HG02970 (cell line): ENCODE data around the gene EXOC6B.
"Not testable (repeated sequence)": the region's sequence is repeated elsewhere in the genome, so short reads cannot be mapped to it uniquely, and the experiment has no call there.

ENCODE experiments used
- ATAC-seq: cut with Tn5 transposase; IDR thresholded peaks from one replicate; pipeline ENCODE4 v1.9.1; 2021; ENCODE audit warnings: mild to moderate bottlenecking, moderate library complexity, moderate number of reproducible peaks; ENCODE audit not compliant: unreplicated experiment, low FRiP score

Gene EXOC6B

GRCh38 chr2:72497763-72498162 lies 328.1 kb downstream of the EXOC6B start:
- no peak for ATAC-seq

DNA sequence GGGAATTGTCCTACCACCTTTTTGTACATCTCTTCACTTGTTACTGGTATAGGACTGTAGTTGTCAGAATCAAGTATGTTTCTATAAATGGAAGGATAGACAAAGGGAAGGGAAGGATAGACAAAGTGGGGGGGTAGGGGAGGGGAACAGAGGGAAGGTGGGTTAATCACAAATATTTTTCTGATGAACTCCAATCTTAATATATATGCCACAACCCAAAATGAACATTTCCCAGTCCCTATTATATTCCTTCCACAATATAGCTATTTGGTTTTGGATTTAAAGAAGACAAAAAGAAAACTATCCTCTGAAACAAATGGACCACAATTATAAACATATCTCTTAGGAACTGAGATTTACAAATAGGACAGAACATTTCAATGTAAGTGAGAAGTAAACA lies 329.4 kb downstream of the EXOC6B start:
- no peak for ATAC-seq

DNA sequence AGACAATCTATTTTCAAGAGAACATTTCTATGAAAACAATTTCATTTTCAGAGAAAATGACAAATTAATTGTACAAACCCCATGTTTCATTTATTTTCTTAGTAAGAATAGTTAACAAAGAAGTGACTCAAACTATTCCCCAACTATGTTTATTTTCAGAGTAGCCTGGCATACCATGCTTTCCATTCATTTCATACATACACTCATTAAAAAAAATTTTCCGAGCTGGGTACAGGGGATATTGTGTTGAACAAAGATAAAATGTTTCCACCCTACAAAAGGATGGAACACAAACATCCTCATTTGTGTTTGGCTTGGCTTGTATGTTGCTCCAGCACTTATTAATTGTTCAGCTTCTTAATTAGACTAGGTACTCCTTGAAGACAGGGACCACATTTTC lies 331.4 kb downstream of the EXOC6B start:
- ATAC-seq: no peak

GRCh38 chr2:72484622-72485021 lies 341.2 kb downstream of the EXOC6B start:
- not testable (repeated sequence) for ATAC-seq

- ATAC-seq: no peak
Measured at GRCh38 chr2:72483346-72483745, 342.5 kb downstream of the EXOC6B start.

DNA sequence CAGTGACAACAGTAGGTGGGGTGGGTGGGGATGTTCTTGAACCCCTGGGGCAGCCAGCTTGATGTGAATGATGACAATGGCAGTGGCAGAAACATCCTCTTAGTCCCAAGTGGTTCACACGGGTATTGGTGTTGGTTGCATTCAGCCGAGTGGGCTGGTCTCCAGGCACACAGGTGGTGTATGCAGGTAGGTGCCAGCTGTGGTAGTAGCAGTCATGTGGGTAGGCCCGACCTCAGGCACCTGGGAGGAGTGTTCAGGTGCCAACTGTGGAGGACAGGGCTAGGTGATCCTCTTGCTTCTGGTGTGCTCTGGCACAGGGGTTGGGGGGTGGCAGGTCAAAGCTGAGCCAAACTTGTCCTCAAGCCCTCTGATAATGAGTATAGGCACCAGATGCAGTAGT lies 350.6 kb downstream of the EXOC6B start:
- ATAC-seq: no peak

DNA sequence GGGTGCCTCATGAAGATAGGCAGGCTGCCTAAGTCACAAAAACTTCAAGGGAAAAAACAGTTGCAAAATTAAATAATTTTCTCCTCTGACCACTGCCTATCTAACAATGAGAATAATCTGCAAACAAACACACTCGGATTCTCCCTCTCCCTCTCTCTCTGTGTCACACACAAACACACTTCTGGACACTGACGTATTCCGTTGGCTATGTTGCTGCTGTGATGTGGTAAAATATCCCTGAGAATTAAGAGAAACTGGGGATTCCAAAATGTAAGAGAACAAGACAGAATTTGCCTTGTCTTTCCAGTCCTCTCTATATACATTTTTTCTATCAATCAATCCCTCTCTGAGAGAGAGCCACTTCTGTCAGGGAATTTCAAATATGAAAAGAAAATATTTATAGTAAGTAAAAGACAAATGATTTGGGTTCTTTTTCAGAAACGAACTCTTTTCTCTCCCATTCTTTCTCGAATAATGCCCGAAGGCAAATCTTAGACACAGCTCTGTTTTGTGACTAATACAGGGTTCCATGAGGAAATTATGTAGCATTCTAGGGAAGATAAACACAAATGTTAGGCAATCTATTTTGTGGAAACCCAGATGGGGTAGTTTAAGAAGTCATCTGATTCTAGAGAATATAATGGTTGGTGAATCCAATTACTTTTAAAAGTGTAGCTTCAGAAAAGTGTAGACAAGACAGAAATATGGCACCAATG lies 367.9 kb downstream of the EXOC6B start:
- no peak for ATAC-seq

- ATAC-seq: no peak
Measured at GRCh38 chr2:72454189-72454588, 371.6 kb downstream of the EXOC6B start.

- ATAC-seq: no peak
Measured at GRCh38 chr2:72442270-72442669, 383.6 kb downstream of the EXOC6B start.

- no peak for ATAC-seq
Measured at GRCh38 chr2:72439892-72440291, 385.9 kb downstream of the EXOC6B start.

GRCh38 chr2:72438364-72438763 lies 387.5 kb downstream of the EXOC6B start:
- no peak for ATAC-seq

- ATAC-seq: no peak
Measured at GRCh38 chr2:72431737-72432136, 394.1 kb downstream of the EXOC6B start.

- no peak for ATAC-seq
Measured at GRCh38 chr2:72427022-72427861, 398.6 kb downstream of the EXOC6B start.

GRCh38 chr2:72425996-72426395 lies 399.8 kb downstream of the EXOC6B start:
- no peak for ATAC-seq

DNA sequence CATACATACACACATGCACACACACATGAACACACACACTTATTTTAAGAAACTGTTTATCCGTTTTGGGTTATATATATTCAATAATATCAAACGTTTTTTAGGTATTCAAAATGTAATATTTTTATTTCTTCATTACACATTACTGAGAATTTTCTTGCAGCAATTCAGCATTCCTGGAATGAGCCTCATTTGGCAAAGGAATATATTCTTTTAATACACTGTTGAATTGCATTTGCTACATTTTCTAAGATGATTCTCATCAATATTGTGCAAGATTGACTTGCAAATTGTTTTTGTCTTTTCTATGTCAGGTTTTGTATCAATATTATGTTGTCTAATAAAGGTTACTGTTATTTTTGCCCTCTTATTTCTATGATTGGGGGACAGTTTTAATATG lies 402.1 kb downstream of the EXOC6B start:
- no peak for ATAC-seq

- ATAC-seq: not testable (repeated sequence)
Measured at GRCh38 chr2:72421771-72422379, 404.0 kb downstream of the EXOC6B start.

GRCh38 chr2:72415781-72416475 lies 409.9 kb downstream of the EXOC6B start:
- ATAC-seq: no peak

- ATAC-seq: no peak
Measured at GRCh38 chr2:72415241-72415661, 410.6 kb downstream of the EXOC6B start.

- no peak for ATAC-seq
Measured at GRCh38 chr2:72414137-72414760, 411.6 kb downstream of the EXOC6B start.

DNA sequence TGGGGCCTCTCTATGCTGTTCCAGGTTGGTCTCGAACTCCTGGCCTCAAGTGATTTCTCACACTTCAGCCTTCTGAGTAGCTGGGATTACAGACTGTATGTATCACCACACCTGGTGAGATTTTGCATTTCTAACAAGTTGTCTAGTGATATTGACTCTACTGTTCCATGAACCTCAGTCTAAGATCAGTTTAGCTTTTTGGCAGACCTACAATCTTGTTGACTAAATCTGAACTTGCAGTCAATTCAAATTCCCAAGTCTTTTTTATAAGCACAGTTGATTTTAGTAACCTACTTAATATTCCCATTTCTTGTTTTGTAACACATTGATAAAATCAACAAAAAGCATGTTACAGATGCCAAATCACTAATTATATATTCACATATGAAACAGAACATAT lies 412.1 kb downstream of the EXOC6B start:
- ATAC-seq: no peak
